ENCODE results near the gene MMEL1.
"Not testable (repeated sequence)": the region's sequence is repeated elsewhere in the genome, so short reads cannot be mapped to it uniquely, and the experiment has no call there.

MMEL1 gene

GRCh38 chr1:2556277-2556677 lies 76.5 kb downstream of the MMEL1 start, which contains the start of gene TNFRSF14:
Gene TNFRSF14 (plus strand): TSS chr1:2556371. CDS start chr1:2556665, 294 bp downstream.
- peak; percentile 53 to 54 for DNase-seq

- peak; percentile 63 to 69 for DNase-seq
Measured at GRCh38 chr1:2555634-2556276, 77.1 kb downstream of the MMEL1 start.

GRCh38 chr1:2554621-2555387 lies 78.0 kb downstream of the MMEL1 start:
- peak in 1 of 2 donors; percentile 26 for DNase-seq

DNA sequence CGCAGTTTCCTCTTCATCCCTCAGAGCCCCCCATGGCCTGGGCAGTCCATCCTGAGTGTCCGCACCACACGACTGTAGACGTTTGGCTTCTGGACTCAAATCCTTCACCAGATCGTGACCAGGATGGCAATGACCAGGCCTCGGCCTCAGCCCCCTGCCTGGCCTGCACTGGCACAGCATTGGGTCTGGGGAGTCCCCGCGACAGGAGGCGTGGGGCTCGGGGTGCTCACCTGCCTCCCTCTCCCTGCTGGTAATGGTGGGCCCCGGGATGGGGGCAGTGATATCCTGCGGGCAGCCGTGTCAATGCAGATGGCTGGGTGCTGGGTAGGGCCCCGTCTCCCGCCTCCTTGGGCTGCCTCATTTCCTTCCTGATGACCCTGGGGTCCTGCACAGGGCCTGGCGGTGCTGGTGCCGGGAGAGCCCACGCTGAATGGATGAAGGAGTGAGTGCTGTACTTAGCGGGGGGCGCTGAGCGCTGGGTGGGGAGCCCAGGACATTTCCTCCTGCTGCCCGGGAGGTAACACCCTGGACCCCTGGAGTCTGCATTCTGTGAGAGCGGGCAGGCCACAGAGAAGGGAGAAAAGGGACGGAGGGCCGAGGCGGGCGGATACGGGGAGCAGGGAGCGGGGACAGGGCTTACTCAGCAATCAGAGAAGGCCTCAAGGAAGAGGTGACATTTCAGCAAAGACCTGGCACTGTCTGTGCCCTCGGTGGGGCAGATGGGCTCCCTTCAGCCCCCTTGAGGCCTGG lies 78.8 kb downstream of the MMEL1 start:
- no peak for DNase-seq

GRCh38 chr1:2553076-2553475 lies 79.7 kb downstream of the MMEL1 start:
- not testable (repeated sequence) for DNase-seq

GRCh38 chr1:2552189-2552588 lies 80.6 kb downstream of the MMEL1 start:
- DNase-seq = no peak

GRCh38 chr1:2551544-2551943 lies 81.3 kb downstream of the MMEL1 start:
- DNase-seq = not testable (repeated sequence)

DNA sequence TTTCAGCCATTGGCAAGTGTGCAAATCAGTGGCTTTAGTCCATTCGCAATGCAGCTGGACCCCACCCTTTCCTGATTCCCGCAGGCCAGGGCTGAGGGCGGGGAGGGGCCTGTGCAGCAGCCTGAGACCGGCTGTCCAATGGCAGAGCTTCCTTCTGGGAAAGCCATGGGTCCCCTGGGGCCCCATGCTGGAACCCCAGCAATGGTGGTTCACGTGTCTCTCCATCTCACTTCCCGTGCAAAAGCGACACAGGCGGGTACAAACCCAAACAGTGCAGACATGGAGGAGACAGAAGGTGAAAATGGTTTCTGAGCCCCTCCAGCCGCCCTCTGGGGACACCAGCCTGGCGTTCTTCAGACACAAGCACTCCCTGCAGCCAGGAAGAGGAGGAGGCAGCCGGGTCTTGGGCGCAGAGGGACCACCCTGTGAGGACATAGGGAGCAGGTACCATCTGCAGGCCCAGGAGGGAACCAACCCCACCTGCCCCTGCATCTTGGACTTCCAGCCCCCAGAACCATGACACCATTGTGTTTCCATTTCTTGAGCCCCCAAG lies 82.4 kb downstream of the MMEL1 start:
- DNase-seq = not testable (repeated sequence)

- DNase-seq = not testable (repeated sequence)
Measured at GRCh38 chr1:2549367-2550029, 83.3 kb downstream of the MMEL1 start.

- DNase-seq = peak; percentile 79 to 83
Measured at GRCh38 chr1:2548068-2548589, 84.7 kb downstream of the MMEL1 start.

DNA sequence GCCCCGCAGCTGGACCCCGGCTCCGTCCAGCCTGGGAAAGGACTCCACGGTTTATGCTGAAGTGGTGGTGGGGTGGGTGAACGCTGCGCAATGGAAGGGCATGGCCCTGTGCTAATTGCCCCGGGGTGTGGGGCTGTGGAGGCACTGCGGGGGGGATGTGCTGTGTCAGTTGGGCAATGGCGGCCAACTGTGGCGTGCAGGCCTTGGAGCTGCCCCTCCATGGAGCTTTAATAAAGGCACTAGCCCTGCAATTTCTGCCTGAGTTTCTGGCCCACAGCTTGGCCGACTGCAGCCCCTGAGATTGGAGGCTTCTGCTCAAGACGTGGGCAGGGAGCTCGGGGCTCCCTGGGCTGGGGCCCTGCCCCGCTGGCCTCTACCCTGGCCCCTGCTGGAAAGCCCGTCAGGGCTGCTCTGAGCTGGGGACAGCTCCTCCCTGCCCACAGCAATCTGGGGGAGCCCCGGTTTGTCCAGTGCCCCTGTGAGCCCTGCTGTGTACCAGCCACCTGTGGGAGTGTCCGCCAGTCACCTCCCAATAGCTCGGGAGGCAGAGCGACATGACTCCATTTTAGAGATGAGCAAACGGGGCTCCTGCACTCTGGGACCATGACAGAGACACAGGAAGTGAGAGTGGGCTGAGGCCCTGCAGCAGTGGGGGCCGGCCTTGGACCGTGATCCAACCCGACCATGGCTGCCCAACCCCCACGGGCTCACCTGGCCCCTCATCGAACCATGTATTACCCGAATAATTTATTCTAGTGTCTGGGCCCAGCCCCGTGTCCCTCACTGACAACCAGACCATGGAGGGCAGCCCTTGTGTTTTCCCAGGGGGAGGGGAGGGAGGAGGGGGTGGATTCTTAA lies 85.4 kb downstream of the MMEL1 start:
- peak in 1 of 2 donors; percentile 55 for DNase-seq

DNA sequence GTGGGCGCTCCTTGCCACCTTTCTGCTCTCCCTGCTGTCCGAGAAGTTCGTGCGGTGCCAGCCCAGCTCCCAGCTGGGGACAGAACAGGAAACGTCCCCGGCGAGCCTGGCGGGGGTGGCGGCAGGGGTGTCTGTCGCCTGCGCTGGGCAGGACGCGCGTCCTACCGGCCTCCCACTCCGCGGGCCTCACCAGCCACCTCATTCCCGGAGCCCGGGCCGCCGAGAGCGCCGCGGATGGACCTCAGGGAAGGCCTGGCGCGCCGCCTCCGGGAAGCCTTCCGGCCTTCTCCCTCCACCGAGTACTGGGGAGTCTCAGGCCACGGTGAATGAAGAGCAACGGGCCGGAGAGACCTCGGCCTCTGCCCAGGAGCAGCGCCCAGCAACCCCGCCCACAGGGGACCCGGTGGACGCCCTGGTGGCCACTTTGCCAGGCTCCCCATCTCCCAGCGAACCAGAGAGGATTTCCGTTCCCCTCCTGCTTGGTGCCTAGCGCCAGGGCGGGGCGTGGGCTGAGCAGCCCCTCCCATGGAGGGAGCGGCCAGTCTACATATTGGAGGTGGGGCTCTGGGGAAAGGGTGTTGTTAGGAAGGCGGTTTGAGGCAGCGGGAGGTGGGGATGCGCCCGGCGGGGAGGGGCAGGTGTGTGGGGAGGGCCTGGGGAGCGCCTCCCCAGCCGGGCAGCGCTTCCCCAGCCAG lies 86.2 kb downstream of the MMEL1 start:
- peak; percentile 69 to 70 for DNase-seq

DNA sequence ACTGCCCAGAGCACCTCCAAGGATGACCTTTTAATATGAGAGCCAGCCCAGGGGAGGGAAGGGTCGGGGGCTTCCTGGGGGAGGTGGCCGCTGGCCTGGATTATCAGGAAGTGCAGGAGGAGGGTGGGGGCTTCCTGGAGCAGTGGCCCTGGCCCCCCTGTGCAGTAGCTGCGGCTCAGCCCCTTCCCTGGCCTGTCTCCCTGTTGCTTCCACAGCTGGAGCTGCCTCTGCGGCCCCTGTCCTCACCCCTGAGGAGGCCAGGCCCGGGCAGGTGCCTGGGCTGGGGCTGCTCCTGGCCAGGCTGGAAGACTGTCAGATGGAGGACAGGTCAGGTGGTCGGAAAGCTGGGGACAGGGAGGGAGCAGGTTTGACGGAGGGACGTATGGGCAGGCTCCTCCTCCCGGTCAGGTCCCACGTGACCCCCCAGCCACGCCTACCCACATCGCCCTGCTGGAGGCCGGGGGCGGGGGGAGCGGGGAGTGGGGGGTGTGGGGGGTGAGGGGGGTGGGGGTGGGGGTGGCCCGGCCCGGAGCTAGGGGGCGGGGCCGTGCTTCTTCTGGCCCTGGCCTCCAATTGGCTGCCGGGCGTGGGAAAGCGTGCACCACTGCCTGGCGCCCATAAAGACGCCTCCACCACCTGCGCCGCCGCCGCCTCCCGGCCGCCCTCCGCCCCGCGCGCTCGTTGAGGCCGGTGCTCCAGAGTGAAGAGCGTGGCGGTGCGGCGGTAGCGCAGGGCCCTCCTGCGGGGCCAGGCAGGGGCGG lies 86.9 kb downstream of the MMEL1 start:
- DNase-seq = peak; percentile 74 to 75

- no peak for DNase-seq
Measured at GRCh38 chr1:2544875-2545640, 87.8 kb downstream of the MMEL1 start.

- DNase-seq = no peak
Measured at GRCh38 chr1:2544093-2544874, 88.5 kb downstream of the MMEL1 start.

- DNase-seq = no peak
Measured at GRCh38 chr1:2543543-2544092, 89.2 kb downstream of the MMEL1 start.

- DNase-seq = no peak
Measured at GRCh38 chr1:2542246-2542915, 90.4 kb downstream of the MMEL1 start.
